HEK293 (cell line): ENCODE data around the gene RASGRF2.

Source experiments
- ZBTB7A ChIP-seq: fragments of 450-650 bp; formaldehyde crosslinking; IDR thresholded peaks from 2 replicates; pipeline ENCODE4 v1.5.1; 2016; ENCODE audit warnings: low read depth, missing biosample characterization, missing genetic modification characterization
- ZNF10 ChIP-seq: fragments of 450-650 bp; formaldehyde crosslinking; IDR thresholded peaks from 2 replicates; pipeline ENCODE4 v1.5.1; 2017; ENCODE audit warnings: missing biosample characterization, missing genetic modification characterization
- TF ChIP-seq, protein P1 (sequence below): fragments of 450-650 bp; formaldehyde crosslinking; IDR thresholded peaks from 2 replicates; pipeline ENCODE4 v1.5.1; 2016; ENCODE audit warnings: missing biosample characterization, missing genetic modification characterization

- TF ChIP-seq ZBTB7A: no peak
- TF ChIP-seq, protein P1, sequence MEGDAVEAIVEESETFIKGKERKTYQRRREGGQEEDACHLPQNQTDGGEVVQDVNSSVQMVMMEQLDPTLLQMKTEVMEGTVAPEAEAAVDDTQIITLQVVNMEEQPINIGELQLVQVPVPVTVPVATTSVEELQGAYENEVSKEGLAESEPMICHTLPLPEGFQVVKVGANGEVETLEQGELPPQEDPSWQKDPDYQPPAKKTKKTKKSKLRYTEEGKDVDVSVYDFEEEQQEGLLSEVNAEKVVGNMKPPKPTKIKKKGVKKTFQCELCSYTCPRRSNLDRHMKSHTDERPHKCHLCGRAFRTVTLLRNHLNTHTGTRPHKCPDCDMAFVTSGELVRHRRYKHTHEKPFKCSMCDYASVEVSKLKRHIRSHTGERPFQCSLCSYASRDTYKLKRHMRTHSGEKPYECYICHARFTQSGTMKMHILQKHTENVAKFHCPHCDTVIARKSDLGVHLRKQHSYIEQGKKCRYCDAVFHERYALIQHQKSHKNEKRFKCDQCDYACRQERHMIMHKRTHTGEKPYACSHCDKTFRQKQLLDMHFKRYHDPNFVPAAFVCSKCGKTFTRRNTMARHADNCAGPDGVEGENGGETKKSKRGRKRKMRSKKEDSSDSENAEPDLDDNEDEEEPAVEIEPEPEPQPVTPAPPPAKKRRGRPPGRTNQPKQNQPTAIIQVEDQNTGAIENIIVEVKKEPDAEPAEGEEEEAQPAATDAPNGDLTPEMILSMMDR (tag by site-specific recombination): no peak
- no peak for TF ChIP-seq ZNF10 (tag by site-specific recombination)
These were observed 107.9 kb downstream of the RASGRF2 start for GRCh38 chr5:81068063-81068462.
